DOHH2 (cell line): Measurements from ENCODE around the gene PLXND1.

Source experiments
- H3F3A ChIP-seq: fragments of 200-600 bp; sonication (generic), shearing (Covaris generic); 2 replicates; pipeline ENCODE4 v1.6.0; 2016; ENCODE audit warnings: antibody characterized with exemption, mild to moderate bottlenecking; ENCODE audit not compliant: control insufficient read depth, insufficient read depth
- H3K27ac ChIP-seq: fragments of 200-600 bp; sonication (generic); 2 replicates; pipeline ENCODE4 v1.5.1; 2014; ENCODE audit warnings: low read depth, mild to moderate bottlenecking, low read length, moderate library complexity
- H3K27me3 ChIP-seq: fragments of 200-600 bp; sonication (generic); 2 replicates; pipeline ENCODE4 v1.6.1; 2014; ENCODE audit warnings: mild to moderate bottlenecking, low read length, mixed read lengths; ENCODE audit not compliant: control insufficient read depth
- H3K36me3 ChIP-seq: fragments of 200-600 bp; sonication (generic); 2 replicates; pipeline ENCODE4 v1.6.1; 2014; ENCODE audit warnings: mild to moderate bottlenecking, low read length, moderate library complexity, mixed read lengths; ENCODE audit not compliant: control insufficient read depth
- H3K4me1 ChIP-seq: fragments of 200-600 bp; sonication (generic); 2 replicates; pipeline ENCODE4 v1.6.1; 2014; ENCODE audit warnings: mild to moderate bottlenecking, low read length, mixed read lengths; ENCODE audit not compliant: control insufficient read depth
- H3K4me2 ChIP-seq: fragments of 200-600 bp; sonication (generic); 2 replicates; pipeline ENCODE4 v1.6.0; 2014; ENCODE audit warnings: mild to moderate bottlenecking, low read length, moderate library complexity
- H3K4me3 ChIP-seq: fragments of 200-600 bp; sonication (generic); 2 replicates; pipeline ENCODE4 v1.5.1; 2014; ENCODE audit warnings: mild to moderate bottlenecking, low read length, mixed read lengths
- H3K79me2 ChIP-seq: fragments of 200-600 bp; sonication (generic); 2 replicates; pipeline ENCODE4 v1.6.1; 2014; ENCODE audit warnings: mild to moderate bottlenecking, low read length, mixed read lengths; ENCODE audit not compliant: control insufficient read depth
- H3K9me2 ChIP-seq: fragments of 200-600 bp; sonication (generic); replicated peaks from 2 replicates; pipeline ENCODE4 v1.6.1; 2014; ENCODE audit warnings: mild to moderate bottlenecking, low read length, mixed read lengths; ENCODE audit not compliant: control insufficient read depth
- H3K9me3 ChIP-seq: fragments of 200-600 bp; sonication (generic); 2 replicates; pipeline ENCODE4 v1.6.1; 2014; ENCODE audit warnings: antibody characterized with exemption, low read length, mixed read lengths; ENCODE audit not compliant: control insufficient read depth, insufficient read depth
- H4K20me1 ChIP-seq: fragments of 200-600 bp; sonication (generic); 2 replicates; pipeline ENCODE4 v1.6.0; 2014; ENCODE audit warnings: low read depth, mild to moderate bottlenecking, antibody characterized with exemption, low read length, moderate library complexity; ENCODE audit not compliant: control insufficient read depth, insufficient read depth
- EZH2phosphoT487 ChIP-seq: fragments of 200-600 bp; sonication (generic); IDR thresholded peaks from 2 replicates; pipeline ENCODE4 v1.6.1; 2017; ENCODE audit warnings: borderline replicate concordance, mild to moderate bottlenecking, antibody characterized with exemption, low read length, moderate library complexity, mixed read lengths
- TF ChIP-seq, protein P1 (sequence below): fragments of 200-600 bp; sonication (generic); IDR thresholded peaks from one replicate; pipeline ENCODE4 v1.5.1; 2014; ENCODE audit warnings: antibody characterized with exemption, mild to moderate bottlenecking, low read depth, low read length; ENCODE audit not compliant: poor library complexity, severe bottlenecking

PLXND1 gene

DNA sequence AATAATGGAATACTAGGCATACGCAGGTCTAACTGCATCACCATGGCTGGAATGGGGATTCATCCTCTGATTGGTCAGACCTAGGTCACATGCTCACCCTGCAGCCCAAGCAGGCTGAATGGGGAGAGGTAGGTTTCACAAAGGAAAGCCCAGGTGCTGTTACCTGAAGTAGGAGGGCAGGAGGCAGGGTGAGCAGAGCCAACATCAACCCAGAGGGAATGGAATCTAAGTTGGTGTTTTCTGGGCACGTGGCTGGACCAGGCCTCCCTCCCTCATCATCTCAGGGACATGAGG, 70.2 kb downstream of the PLXND1 start:
- Histone ChIP-seq H3F3A (no peaks in the 10 kb centered on the region), H3K4me2 (no peak overlapping the region), H3K4me1 (no peaks in the 10 kb centered on the region), H3K79me2 (no peaks in the 10 kb centered on the region), H4K20me1 (no peaks in the 10 kb centered on the region), H3K4me3 (no peak overlapping the region), H3K27me3 (peaks cover 9% of the 10 kb centered on the region; the same call in 1 of the 2 replicates), H3K27ac (no peak overlapping the region), H3K9me2 (no peaks in the 10 kb centered on the region), H3K36me3 (no peaks in the 10 kb centered on the region), H3K9me3 (no peaks in the 10 kb centered on the region)
- TF ChIP-seq, protein P1, sequence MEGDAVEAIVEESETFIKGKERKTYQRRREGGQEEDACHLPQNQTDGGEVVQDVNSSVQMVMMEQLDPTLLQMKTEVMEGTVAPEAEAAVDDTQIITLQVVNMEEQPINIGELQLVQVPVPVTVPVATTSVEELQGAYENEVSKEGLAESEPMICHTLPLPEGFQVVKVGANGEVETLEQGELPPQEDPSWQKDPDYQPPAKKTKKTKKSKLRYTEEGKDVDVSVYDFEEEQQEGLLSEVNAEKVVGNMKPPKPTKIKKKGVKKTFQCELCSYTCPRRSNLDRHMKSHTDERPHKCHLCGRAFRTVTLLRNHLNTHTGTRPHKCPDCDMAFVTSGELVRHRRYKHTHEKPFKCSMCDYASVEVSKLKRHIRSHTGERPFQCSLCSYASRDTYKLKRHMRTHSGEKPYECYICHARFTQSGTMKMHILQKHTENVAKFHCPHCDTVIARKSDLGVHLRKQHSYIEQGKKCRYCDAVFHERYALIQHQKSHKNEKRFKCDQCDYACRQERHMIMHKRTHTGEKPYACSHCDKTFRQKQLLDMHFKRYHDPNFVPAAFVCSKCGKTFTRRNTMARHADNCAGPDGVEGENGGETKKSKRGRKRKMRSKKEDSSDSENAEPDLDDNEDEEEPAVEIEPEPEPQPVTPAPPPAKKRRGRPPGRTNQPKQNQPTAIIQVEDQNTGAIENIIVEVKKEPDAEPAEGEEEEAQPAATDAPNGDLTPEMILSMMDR, result no peak
- TF ChIP-seq EZH2phosphoT487, result no peak

DNA sequence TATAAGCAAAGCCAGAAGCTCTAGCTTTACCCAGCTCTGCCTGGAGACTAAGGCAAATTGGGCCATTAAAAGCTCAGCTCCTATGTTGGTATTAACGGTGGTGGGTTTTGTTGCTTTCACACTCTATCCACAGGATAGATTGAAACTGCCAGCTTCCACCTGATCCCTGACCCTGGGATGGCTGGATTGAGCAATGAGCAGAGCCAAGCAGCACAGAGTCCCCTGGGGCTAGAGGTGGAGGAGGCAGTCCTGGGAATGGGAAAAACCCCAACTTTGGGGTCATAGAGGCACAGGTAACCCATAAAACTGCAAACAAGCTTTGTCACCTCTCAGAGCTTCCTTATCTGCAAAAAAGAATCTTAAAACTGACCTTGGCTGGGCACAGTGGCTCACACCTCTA, 71.4 kb downstream of the PLXND1 start:
- no peaks in the 10 kb centered on the region for H3F3A ChIP-seq
- no peaks in the 10 kb centered on the region for H3K4me1 ChIP-seq
- H3K79me2 ChIP-seq, result no peaks in the 10 kb centered on the region
- H3K27me3 ChIP-seq, result peaks cover 9% of the 10 kb centered on the region; the same call in 1 of the 2 replicates
- H4K20me1 ChIP-seq, result no peaks in the 10 kb centered on the region
- H3K4me2 ChIP-seq, result no peak overlapping the region
- no peak overlapping the region for H3K4me3 ChIP-seq
- TF ChIP-seq, protein P1, result no peak
- TF ChIP-seq EZH2phosphoT487, result no peak
- no peaks in the 10 kb centered on the region for H3K9me2 ChIP-seq
- H3K36me3 ChIP-seq, result no peaks in the 10 kb centered on the region
- H3K9me3 ChIP-seq, result no peaks in the 10 kb centered on the region
- H3K27ac ChIP-seq, result no peak overlapping the region

DNA sequence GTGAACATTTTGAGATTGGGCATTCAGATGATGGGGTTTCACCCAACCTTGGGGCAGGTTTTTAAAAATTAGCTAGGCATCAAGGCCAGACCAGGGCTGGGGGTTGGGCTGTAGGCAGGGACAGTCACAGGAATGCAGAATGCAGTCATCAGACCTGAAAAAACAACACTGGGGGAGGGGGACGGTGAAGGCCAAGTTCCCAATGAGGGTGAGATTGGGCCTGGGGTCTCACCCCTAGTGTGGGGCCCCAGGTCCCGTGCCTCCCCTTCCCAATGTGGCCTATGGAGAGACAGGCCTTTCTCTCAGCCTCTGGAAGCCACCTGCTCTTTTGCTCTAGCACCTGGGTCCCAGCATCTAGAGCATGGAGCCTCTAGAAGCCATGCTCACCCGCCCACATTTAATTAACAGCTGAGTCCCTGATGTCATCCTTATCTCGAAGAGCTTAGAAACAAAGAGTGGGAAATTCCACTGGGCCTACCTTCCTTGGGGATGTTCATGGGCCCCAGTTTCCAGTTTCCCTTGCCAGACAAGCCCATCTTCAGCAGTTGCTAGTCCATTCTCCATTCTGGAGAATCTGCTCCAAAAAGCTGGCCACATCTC, 71.9 kb downstream of the PLXND1 start:
- H3K79me2 ChIP-seq, result no peaks in the 10 kb centered on the region
- H3F3A ChIP-seq, result no peaks in the 10 kb centered on the region
- H3K9me2 ChIP-seq, result no peaks in the 10 kb centered on the region
- H3K4me2 ChIP-seq, result no peak overlapping the region
- H3K9me3 ChIP-seq, result no peaks in the 10 kb centered on the region
- no peak overlapping the region for H3K27ac ChIP-seq
- H3K36me3 ChIP-seq, result no peaks in the 10 kb centered on the region
- H4K20me1 ChIP-seq, result no peaks in the 10 kb centered on the region
- H3K4me3 ChIP-seq, result no peak overlapping the region
- H3K27me3 ChIP-seq, result peaks cover 9% of the 10 kb centered on the region; the same call in 1 of the 2 replicates
- no peaks in the 10 kb centered on the region for H3K4me1 ChIP-seq
- TF ChIP-seq, protein P1, result no peak
- no peak for TF ChIP-seq EZH2phosphoT487
